Fibroblast of mammary gland (primary cell): ENCODE measurements around the gene COPS2.
"Not testable (repeated sequence)": the region's sequence is repeated elsewhere in the genome, so short reads cannot be mapped to it uniquely, and the experiment has no call there.

Experiments
- DNase-seq: peaks from one replicate; pipeline ENCODE4 v3.0.0-alpha.2; 2010; ENCODE audit warnings: low read depth
- H3K4me3 ChIP-seq: 2 replicates; pipeline ENCODE4 v1.5.1; 2011; ENCODE audit warnings: low read depth, mild to moderate bottlenecking, low read length, moderate library complexity; ENCODE audit not compliant: control insufficient read depth
- TF ChIP-seq, protein P1 (sequence below): conservative IDR thresholded peaks from 2 replicates; pipeline ENCODE4 v1.5.1; 2011; ENCODE audit warnings: low read depth, low read length, inconsistent platforms; ENCODE audit not compliant: control insufficient read depth, insufficient read depth

COPS2 gene

DNA sequence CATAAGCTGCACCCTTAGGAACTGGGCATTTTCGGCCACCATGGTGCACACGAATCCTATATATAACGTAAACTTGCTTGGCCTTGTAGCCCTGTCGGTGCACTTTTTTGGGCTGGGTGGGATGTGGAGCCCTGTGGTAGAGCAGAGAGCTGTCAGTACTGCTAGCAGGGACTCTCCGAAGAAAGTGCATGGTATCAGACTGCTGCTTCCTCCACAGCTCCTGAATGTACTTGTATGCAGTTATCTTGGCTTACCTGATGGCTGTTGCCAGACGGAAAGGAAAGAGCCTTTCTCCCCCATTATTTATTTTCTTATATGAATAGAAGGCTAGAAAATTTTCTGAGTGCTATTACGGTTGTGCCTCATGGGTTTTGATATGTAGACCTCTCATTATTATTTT lies 23.1 kb upstream of the COPS2 start:
- DNase-seq, result no peak
- TF ChIP-seq, protein P1, sequence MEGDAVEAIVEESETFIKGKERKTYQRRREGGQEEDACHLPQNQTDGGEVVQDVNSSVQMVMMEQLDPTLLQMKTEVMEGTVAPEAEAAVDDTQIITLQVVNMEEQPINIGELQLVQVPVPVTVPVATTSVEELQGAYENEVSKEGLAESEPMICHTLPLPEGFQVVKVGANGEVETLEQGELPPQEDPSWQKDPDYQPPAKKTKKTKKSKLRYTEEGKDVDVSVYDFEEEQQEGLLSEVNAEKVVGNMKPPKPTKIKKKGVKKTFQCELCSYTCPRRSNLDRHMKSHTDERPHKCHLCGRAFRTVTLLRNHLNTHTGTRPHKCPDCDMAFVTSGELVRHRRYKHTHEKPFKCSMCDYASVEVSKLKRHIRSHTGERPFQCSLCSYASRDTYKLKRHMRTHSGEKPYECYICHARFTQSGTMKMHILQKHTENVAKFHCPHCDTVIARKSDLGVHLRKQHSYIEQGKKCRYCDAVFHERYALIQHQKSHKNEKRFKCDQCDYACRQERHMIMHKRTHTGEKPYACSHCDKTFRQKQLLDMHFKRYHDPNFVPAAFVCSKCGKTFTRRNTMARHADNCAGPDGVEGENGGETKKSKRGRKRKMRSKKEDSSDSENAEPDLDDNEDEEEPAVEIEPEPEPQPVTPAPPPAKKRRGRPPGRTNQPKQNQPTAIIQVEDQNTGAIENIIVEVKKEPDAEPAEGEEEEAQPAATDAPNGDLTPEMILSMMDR, result no peak

DNA sequence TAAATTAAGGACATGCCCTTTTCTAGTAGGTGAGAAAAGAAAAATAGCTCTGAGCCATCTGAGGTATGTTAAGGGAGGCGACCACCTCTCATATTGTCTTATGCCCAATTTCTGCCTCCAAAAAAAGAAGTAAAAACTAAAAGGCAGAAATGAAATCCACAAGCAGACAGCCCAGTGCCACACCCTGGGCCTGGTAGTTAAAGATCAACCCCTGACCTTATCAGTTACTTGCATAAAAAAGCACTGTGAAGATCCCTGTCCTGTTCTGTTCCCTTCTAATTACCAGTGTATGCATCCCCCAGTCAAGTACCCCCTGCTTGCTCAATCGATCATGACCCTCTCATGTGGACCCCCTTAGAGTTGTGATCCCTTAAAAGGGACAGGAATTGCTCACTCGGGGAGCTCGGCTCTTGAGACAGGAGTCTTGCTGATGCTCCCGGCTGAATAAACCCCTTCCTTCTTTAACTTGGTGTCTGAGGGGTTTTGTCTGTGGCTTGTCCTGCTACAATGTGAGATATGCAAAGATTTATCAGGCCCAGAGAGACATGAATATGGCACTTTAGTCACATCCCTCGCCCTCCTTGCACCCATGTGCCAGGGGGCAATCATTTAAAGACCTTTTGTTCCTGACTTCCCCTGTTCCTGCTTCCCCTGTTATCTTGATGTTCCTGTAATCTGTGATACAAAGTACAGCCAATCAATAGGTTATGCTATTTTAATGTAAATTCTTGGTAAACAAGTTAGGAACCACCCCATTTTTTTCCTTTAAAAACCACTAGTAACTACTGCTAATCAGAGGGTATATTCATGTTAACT lies 20.4 kb upstream of the COPS2 start:
- not testable (repeated sequence) for H3K4me3 ChIP-seq

More for the DNA sequence above, 23.1 kb upstream of the COPS2 start:
- H3K4me3 ChIP-seq, result no peak overlapping the region

DNA sequence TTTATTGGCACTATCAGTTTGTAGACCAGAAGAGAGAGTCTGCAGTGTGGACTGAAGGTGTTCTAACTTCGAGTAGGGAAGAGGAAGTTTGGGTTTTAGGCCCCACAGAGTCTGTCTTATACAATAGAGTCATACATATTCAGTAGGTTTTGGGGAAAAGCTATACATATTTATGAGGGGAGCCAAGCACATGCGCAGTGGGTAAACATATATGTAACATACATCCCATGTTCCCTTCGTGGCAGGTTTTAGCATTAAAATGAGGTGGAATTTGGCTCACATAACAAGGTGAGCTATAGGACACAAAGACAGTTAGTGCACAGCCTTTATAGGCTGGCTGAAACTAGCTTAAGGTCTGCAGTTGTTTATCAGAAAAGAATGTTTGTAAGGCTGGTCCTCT lies 19.5 kb upstream of the COPS2 start:
- TF ChIP-seq, protein P1, result no peak
- H3K4me3 ChIP-seq, result no peak overlapping the region
- no peak for DNase-seq

More for the DNA sequence above, 20.4 kb upstream of the COPS2 start:
- DNase-seq, result not testable (repeated sequence)

DNA sequence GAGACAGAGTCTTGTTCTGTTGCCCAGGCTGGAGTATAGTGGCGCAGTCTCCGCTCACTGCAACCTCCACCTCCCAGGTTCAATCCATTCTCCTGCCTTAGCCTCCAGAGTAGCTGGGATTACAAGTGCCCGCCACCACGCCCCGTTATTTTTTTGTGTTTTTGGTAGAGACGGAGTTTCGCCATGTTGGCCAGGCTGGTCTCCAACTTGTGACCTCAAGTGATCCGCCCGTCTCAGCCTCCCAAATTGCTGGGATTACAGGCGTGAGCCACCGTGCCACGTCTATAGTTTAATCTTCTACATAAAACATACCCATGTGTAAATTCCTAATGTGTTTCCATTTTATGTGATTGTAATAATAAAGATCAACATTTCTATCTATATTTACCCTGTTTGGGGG lies 16.4 kb upstream of the COPS2 start:
- DNase-seq, result no peak
- no peak overlapping the region for H3K4me3 ChIP-seq
- TF ChIP-seq, protein P1, result no peak

DNA sequence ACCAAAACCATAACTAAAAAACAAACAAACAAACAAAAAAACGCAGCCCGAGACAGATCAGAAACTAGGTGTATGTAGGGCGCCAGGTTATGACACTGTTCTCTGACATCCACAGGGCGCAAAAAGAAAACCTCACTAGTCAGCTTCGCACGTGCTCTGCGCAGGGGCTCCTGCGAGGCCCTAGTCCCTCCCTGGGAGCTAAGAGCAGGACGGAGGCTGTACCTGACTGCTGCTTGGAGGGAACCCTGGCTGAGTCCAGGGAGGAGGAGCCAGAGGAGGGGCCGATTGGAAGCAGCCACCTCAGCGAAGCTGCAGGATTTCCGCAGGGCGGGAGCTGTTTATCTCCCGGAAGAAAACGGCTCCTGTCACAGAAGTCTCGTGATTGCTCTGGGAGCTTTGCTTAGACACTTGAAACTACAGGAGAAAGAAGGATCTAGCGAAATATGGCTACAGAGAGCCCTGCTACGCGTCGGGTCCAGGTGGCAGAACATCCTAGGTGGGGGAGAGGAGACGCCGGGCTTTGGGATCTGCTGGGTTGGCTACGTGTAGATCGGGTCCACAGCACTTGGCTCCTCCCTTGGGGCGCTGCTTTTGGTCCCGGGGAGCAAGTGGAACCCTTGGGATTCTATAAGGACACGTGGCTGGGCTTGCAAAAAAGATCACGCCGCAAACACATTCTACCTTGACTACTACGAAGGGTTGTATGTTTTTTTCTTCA lies 14.6 kb upstream of the COPS2 start, which contains the start of gene GALK2:
Gene GALK2, plus strand, starts transcription at position 368 of the 718 bp plus-strand sequence. Its CDS starts 76 bp downstream, at position 444.
- TF ChIP-seq, protein P1, result no peak
- peak; percentile 83 for DNase-seq
- peak within 1 kb of the TSS; percentile 60 for H3K4me3 ChIP-seq

DNA sequence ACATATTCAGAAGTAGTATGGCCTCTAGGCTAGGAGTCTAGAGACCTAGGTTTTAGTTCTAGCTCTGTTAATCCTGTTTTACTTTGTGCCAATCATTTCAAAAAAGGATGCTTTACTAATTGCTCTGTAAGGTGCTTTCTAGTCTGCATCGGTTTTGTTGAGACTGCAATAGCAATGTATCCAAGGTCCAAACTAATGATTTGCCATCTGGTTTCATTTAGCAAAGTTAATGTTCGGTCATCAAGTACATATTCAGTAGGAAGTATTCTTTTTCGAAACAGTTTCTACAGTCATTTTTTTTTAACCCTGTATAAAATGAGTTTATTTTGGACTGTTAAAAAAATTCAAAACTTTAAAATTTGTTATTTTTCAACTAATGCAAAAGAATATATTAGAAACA lies 12.6 kb upstream of the COPS2 start:
- TF ChIP-seq, protein P1, result no peak
- DNase-seq, result peak; percentile 60
- no peak overlapping the region for H3K4me3 ChIP-seq

DNA sequence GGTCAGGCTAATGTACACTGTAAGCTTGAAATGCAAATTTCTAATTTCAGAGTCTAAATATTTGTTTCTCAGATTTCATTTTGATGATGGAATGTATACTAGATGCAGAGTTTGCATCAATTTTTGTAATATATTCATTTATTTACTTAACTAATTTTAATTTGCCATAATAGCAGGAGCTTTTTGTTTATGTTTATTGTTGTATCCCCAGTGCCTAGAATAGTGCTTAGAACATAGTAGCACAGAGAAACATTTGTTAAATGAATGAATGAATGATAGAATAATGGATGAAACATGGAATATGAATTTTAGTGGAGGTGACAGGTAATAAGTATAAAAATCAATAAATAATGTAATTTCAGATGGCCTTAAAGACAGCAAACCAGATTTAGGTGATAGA lies 9.5 kb upstream of the COPS2 start:
- no peak for DNase-seq
- H3K4me3 ChIP-seq, result no peak overlapping the region
- TF ChIP-seq, protein P1, result no peak
